ENCODE results near the gene PRDM12. TPM values are rescaled to one million over a fixed set of nuclear protein-coding genes. Genes with fewer than 3 reads are reported as not detected.

Gene PRDM12
- total RNA-seq, result not detected in 2 replicates

DNA sequence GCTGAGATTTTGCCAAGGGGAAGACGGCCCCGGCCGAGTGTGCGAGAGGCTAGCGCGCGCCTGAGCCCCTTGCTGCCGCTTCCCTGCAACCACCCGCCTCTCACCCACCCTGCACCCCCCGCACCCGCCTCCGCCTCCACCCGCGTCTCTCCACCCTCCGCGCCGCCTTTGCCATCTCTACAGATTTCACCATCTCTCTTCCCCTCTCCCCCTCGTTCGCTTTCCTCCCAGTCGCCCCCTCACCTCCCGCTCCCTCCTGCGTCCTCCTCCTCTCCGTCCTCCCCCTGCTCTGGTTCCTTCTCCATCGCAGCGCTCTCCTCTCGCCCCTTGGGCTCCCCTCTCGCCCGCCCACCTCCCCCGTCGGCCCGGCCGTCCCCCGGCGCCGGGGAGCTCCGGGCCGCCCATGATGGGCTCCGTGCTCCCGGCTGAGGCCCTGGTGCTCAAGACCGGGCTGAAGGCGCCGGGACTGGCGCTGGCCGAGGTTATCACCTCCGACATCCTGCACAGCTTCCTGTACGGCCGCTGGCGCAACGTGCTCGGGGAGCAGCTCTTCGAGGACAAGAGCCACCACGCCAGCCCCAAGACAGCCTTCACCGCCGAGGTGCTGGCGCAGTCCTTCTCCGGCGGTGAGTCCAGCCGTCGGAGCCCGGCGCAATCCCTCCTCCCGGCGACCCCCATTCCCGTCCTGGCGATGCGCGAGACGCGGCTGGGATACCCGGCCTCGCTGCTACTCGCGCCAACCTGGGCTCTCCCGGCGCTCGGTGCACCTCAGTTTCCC, at the start of gene PRDM12:
TSS of gene PRDM12 (plus strand) at position 344 of the 778 bp plus-strand sequence. CDS start at position 404, 60 bp downstream.
- no peak for DNase-seq (ENCODE audit: low read depth)

DNA sequence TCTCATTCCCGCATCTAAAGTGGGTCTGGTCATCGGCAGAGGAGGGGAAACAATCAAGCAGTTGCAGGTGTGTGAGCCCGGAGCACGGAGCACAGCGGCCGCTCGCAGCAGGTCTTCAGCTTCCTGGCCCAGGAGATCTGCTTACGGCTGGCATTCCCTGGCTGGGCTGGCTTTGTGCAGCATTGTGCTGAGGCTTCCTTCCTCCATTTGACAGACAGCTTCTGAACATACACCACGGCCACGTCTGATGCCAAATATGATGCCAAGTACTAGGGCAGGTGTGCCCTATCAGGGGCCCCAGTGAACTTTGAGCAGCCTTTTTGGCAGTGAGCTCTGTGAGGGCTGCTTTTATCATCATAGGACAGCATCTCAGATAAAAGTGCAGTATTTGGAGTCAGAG, 47.9 kb upstream of the PRDM12 start:
- no peak for DNase-seq (ENCODE audit: low read depth)

- DNase-seq (ENCODE audit: low read depth), result no peak
These were observed 40.9 kb upstream of the PRDM12 start for GRCh38 chr9:130623466-130623865.

- DNase-seq (ENCODE audit: low read depth), result no peak
These were observed 40.2 kb upstream of the PRDM12 start for GRCh38 chr9:130624154-130624553.

GRCh38 chr9:130626249-130626996, 38.0 kb upstream of the PRDM12 start:
- no peak for DNase-seq (ENCODE audit: low read depth)

- DNase-seq (ENCODE audit: low read depth), result no peak
These were observed 37.3 kb upstream of the PRDM12 start for GRCh38 chr9:130627051-130627450.

GRCh38 chr9:130627896-130628792, 36.2 kb upstream of the PRDM12 start:
- DNase-seq (ENCODE audit: low read depth), result no peak

DNA sequence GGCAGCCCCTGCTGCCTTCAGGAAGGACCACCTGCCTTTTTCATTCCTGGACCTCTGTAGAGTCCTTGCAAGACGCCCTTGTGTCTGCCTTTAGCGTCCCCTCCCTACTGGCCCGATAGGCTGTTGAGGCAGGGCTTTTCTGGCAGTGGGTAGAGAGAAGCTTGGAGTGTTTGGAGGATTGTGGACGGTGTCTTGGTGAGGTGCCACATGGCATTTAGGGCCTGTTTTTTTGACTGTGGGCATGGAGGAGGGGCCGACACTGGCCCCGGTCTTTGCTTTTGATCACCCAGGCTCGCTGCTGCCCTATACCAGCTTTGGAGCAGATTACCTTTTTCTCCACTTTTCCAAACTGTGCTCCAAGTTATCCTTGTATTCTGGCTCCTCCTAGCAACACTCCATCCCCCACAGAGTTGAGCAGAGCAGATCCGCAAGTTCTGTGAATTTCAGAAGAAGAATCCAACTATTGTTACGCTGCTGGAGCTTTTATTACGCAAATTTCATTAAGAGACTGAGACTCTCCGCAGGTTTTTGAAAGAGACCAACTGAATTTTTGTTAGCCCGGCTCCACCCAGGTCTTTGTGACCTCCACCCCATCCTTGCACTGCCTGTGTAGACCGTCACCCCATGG, 34.8 kb upstream of the PRDM12 start:
- DNase-seq (ENCODE audit: low read depth), result no peak

- no peak for DNase-seq (ENCODE audit: low read depth)
These were observed 34.3 kb upstream of the PRDM12 start for GRCh38 chr9:130630071-130630450.

DNA sequence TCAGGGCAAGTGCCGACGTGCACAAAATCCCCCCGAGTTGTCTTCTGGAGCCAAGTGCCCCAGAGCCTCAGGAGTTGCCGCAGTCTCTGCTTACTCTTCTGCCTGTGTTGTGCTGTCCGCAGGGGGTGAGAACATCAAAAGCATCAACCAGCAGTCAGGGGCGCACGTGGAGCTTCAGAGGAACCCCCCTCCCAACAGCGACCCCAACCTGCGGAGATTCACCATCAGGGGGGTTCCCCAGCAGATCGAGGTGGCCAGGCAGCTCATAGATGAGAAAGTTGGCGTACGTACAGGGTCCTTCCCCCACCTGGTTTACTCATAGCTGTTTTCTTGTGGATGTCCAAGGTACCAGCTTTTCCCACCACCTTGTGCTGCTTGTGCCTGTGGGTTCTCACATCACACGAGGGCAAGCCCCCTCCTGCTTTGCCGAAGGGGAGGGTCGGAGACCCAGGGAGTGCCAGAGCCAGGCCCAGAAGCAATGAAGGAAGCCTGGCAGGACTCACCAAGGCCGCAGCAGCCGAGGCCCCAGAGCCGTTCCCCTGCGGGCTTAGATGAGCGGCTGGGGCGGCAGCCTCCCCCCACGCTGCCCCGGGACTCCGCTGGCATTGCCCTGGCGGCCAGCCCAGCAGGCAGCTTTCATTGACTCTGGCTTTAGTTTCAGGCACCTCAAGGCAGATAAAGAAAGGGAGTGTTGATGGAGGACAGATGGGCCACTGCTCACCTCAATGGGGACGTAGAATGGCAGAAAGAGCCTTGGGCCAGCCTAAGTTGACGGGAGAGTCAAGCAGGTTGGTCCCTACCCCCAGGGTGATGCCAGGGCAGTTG, 33.7 kb upstream of the PRDM12 start:
- DNase-seq (ENCODE audit: low read depth), result no peak

GRCh38 chr9:130631331-130632080, 32.9 kb upstream of the PRDM12 start:
- DNase-seq (ENCODE audit: low read depth), result no peak

GRCh38 chr9:130632081-130632710, 32.2 kb upstream of the PRDM12 start:
- DNase-seq (ENCODE audit: low read depth), result no peak

GRCh38 chr9:130632841-130633240, 31.6 kb upstream of the PRDM12 start:
- no peak for DNase-seq (ENCODE audit: low read depth)

DNA sequence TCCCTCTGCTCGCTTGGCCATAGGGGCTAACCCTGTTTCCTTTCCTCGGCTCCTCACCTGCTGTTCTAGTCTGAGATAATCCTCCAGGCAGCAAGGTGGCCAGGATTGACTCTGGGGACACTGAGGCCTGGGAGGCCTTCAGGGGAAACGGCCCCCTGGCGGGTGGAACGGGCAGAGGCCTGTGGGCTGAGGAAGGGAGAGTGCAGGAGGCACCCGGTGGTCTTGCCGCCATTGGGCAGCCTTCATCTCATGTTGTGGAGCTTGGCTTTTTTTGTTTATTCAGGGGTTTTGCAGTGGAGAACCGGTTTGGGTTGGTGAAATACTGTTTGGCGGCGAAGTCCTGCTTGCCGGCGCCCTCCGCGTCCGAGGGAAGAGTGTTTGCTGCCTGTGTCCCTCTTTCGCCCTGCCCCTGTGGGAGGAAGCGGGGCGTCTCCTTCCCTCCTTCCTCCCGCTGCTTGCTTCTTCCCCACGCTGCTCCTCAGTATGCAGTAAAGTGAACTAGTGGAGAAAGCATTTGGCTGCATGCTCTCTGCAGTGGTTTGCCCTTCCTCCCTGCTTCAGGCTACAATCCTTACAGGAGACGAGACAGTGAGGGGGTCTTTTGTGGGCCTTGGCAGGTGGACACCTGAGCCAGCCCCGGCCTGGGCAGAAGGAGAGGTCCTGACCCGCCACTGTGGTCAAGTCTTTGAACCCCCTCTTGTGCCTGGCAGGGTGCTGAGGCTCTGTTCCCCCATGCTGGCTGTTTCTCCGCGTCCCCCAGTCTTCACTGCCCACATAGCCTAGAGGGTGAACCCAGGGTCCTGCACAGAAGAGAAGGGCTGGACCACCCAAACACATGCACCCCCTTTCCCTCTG, 30.8 kb upstream of the PRDM12 start:
- no peak for DNase-seq (ENCODE audit: low read depth)

DNA sequence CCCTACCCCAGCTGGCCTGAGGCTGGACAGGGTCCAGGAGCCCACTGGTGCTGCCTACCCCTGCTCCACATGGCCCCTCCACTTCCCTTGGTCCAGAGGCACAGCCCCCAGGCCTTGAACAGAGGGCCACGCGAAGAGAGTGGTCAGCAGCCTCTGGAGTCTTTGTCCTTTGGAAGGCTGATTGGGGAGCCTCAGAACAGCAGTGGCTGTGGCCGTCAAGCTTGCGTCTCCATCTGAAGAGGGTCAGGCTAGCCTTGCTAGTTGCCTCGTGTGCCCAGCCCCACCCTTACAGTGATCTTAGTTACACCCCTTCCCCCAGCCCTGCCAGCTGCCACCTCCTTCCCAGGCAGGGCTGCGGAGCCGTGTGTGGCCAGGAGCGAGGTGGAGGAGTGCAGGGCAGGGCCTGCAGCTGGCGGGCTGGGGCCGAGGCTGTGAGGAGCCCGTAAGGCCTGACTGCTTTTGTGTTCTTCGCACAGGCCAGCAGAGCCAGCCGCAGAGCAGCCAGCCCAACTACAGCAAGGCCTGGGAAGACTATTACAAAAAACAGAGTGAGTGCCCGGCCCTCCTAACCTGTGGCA, 30.1 kb upstream of the PRDM12 start:
- no peak for DNase-seq (ENCODE audit: low read depth)

- no peak for DNase-seq (ENCODE audit: low read depth)
These were observed 29.6 kb upstream of the PRDM12 start for GRCh38 chr9:130634801-130635200.

- no peak for DNase-seq (ENCODE audit: low read depth)
These were observed 29.1 kb upstream of the PRDM12 start for GRCh38 chr9:130635306-130635705.

Measured in renal cortical epithelial cell (primary cell).